HFF-Myc (cell line): ENCODE results near the gene LIPM.

Experiments used
- DNase-seq: peaks from one replicate; pipeline ENCODE4 v3.0.0-alpha.2; 2011; ENCODE audit warnings: low read depth; ENCODE audit errors: extremely low read depth
- H3K4me3 ChIP-seq: replicated peaks from 2 replicates; pipeline ENCODE4 v1.5.1; 2011; ENCODE audit warnings: low read depth, mild to moderate bottlenecking, control low read depth, low read length
- TF ChIP-seq, protein P1 (sequence below): IDR thresholded peaks from 2 replicates; pipeline ENCODE4 v1.5.1; 2012; ENCODE audit warnings: mild to moderate bottlenecking, low read depth, low read length, control low read depth; ENCODE audit errors: missing control alignments

Gene LIPM

DNA sequence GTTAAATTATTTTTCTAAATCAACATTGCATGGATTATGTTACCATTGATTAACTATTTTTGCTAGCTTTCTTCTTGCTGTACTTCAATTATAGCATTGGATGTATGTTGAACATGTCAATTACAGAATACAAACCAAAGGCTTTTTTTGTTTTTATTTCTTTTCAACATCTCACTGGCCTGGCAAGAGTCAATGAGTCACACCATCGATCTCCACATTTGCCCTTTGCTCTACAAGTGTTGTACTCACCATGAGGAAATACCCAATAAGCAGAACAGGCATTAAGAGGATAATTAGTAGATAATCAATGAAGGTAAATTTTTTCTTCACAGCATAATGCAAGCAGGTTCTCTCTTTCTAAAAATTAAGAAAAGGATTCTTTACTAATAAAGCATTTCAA lies 25.8 kb downstream of the LIPM start:
- H3K4me3 ChIP-seq, result no peak overlapping the region
- no peak for DNase-seq
- TF ChIP-seq, protein P1, sequence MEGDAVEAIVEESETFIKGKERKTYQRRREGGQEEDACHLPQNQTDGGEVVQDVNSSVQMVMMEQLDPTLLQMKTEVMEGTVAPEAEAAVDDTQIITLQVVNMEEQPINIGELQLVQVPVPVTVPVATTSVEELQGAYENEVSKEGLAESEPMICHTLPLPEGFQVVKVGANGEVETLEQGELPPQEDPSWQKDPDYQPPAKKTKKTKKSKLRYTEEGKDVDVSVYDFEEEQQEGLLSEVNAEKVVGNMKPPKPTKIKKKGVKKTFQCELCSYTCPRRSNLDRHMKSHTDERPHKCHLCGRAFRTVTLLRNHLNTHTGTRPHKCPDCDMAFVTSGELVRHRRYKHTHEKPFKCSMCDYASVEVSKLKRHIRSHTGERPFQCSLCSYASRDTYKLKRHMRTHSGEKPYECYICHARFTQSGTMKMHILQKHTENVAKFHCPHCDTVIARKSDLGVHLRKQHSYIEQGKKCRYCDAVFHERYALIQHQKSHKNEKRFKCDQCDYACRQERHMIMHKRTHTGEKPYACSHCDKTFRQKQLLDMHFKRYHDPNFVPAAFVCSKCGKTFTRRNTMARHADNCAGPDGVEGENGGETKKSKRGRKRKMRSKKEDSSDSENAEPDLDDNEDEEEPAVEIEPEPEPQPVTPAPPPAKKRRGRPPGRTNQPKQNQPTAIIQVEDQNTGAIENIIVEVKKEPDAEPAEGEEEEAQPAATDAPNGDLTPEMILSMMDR, result no peak

DNA sequence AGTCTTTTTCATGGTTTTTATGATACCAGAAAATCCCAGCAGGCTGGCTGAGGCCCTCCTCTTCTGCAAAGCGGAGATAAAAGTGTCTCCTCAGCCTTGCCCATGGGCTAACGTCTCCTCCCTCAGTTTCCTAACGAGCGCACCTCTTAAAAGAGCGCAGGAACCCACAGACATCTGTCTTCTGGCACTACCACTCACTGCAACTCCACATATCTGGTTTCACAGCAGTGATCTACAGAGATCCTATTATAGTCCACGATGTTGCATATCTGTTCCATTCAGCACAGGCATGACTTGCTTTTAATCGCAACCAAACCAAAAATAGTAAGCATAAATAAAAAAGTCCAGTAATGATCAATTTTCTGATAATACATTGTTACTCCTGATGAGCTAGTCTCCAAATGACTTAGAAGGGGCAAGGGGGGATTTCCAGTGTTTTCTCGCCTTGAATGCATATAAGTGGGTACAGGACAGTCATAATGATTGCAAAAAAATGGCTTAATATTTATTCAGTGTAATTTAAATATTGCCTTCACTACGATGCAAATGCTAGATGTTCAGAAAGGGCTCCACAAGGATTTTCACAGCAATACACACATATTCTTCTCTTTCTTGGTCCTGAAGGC lies 28.2 kb downstream of the LIPM start:
- TF ChIP-seq, protein P1, result no peak

DNA sequence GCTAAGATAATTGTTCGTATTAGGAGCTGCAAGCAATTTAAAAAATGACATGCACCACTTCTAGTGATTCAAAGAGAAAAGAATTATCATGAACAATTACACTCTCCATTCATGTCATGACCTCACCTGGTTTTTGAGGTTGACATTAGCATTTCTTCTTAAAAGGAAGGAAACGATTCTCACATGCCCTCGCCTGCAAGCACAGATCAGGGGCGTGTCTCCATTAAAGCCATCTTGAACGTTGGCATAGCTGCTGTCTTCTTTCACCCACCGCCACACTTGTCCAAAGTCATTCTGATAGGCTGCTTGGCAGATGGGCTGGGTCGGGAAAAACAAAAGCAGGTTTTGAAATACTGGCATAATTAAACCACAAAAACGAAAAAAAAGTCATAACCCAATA lies 29.2 kb downstream of the LIPM start:
- DNase-seq, result no peak
- no peak overlapping the region for H3K4me3 ChIP-seq
- TF ChIP-seq, protein P1, result no peak

More for the DNA sequence above, 28.2 kb downstream of the LIPM start:
- no peak for DNase-seq
- no peak overlapping the region for H3K4me3 ChIP-seq

DNA sequence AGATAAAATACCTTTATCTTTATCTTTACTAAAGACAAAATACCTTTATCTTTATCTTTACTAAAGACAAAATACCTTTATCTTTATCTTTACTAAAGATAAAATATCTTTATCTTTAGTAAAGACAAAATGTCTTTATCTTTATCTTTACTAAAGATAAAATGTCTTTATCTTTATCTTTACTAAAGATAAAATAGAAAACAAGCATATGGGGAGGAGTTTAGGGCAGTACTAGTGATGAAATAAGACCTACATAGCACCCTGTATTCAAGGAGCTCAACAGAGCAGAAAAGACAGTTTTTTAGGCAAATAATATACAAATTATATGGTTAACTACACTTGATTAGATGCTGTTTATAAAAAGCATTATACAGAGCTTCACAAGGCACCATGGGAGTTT lies 29.8 kb downstream of the LIPM start:
- DNase-seq, result no peak
- TF ChIP-seq, protein P1, result no peak
- H3K4me3 ChIP-seq, result no peak overlapping the region

DNA sequence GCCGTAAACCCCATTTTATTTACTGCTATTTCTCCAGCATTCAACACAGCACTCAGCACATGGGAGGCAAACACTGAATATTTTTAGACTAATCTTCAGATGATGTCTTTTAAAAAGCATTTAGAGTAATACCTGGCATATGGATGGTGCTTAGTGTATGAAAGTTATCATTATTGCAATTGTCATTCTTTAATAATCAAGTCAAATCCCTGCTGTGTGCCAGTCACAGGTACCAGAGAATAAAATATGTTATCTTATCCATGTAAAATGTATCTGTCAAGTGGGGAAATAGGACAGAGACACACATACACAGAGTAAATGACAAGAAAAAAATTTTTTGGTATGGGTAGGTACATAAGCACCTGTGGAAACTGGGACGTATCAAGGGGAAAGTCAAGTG lies 30.6 kb downstream of the LIPM start:
- no peak overlapping the region for H3K4me3 ChIP-seq
- no peak for DNase-seq
- TF ChIP-seq, protein P1, result no peak

DNA sequence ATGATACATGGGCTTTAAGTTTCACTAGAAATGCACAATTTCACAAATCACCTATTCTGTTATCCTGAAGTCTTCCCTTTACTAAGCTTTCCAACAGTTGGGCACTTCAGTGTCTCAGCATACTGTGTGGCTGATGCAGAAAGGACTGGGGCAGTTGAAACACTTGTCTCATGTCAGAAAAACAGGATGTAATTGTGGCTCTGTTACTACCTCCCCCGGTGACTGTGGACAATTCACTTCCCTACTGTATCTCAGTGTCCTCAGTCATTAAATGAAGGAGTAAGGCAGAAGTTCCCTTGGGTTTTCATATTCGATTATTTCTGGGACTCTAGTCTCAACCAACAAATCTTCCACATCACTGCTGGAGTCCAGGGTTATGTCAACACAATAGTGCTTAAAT lies 31.2 kb downstream of the LIPM start:
- no peak for DNase-seq
- TF ChIP-seq, protein P1, result no peak
- H3K4me3 ChIP-seq, result no peak overlapping the region
